Stomach (tissue), 9 donors: Measurements from ENCODE around the gene CHPF2. TPM values are rescaled to one million over a fixed set of nuclear protein-coding genes. Genes with fewer than 3 reads are reported as not detected.

ENCODE experiments used
- DNase-seq, 2 donors: peaks; one replicate each; pipeline versions ENCODE4 v3.0.0 to v3.0.0-alpha.2; 2013 to 2019
- H3K27ac ChIP-seq, 5 donors: fragments of 200-600 bp in 4 of 5; sonication (generic) in 4 of 5; one replicate each; pipeline ENCODE4 v1.5.1; 2013 to 2019; ENCODE audit warnings: mild to moderate bottlenecking in 1 of 5, moderate library complexity in 1 of 5
- H3K27me3 ChIP-seq, 3 donors: fragments of 200-600 bp; sonication (generic); one replicate each; pipeline ENCODE4 v1.5.1; 2017 to 2019; ENCODE audit warnings: mixed run types in 1 of 3
- H3K36me3 ChIP-seq, 4 donors: fragments of 200-600 bp; sonication (generic); 1 replicate in 3 of 4; 2 replicates in 1 of 4; pipeline ENCODE4 v1.5.1; 2016 to 2019
- H3K4me1 ChIP-seq, 4 donors: fragments of 200-600 bp; sonication (generic); one replicate each; pipeline ENCODE4 v1.5.1; 2016 to 2019
- H3K4me3 ChIP-seq, 4 donors: fragments of 200-600 bp; sonication (generic) in 3 of 4; one replicate each; pipeline ENCODE4 v1.5.1; 2016 to 2019; ENCODE audit warnings: mild to moderate bottlenecking in 1 of 4
- H3K9me3 ChIP-seq, 4 donors: fragments of 200-600 bp; sonication (generic); one replicate each; pipeline ENCODE4 v1.5.1; 2016 to 2019
- CTCF ChIP-seq, 7 experiments: fragments of 450-650 bp in 4 of 7; fragments of 200-600 bp in 3 of 7; sonication (generic) in 3 of 7; IDR thresholded peaks; one replicate each; pipeline ENCODE4 v1.5.1; 2016 to 2019; ENCODE audit warnings: antibody characterized with exemption in 7 of 7, control low read depth in 2 of 7, mild to moderate bottlenecking in 1 of 7
- EP300 ChIP-seq: sonication (generic); formaldehyde crosslinking; IDR thresholded peaks from one replicate; pipeline ENCODE4 v1.6.1; 2017; ENCODE audit warnings: antibody characterized with exemption
- POLR2A ChIP-seq, 4 donors: fragments of 450-650 bp; IDR thresholded peaks; one replicate each; pipeline ENCODE4 v1.6.1; 2016; ENCODE audit warnings: antibody characterized with exemption in 4 of 4, control low read depth in 2 of 4, mild to moderate bottlenecking in 1 of 4, moderate library complexity in 1 of 4
- POLR2AphosphoS5 ChIP-seq, 3 donors: sonication (generic); formaldehyde crosslinking; IDR thresholded peaks; one replicate each; pipeline ENCODE4 v1.6.1; 2016; ENCODE audit warnings: antibody characterized with exemption in 3 of 3
- WGBS, 5 donors: extraction: QIAGEN DNeasy Blood & Tissue Kit in 3 of 5; methylation state at CpG; one replicate each; pipeline versions ENCODE4 v1.1.5 to v1.1.7; 2013 to 2018; 5-methylcytosine and 5-hydroxymethylcytosine counted together
- intact Hi-C: fragments of 100-400 bp; cut with DNase I; formaldehyde crosslinking; loops from one replicate; pipeline ENCODE4 v1.15.1; 2023; ENCODE audit warnings: low total_unique reads
- polyA plus RNA-seq, 3 donors: library from polyadenylated mRNA; stranded (reverse); fragments of 200-250 nt; gene quantifications; one replicate each; pipeline ENCODE4 v1.2.3, GENCODE V29; 2013
- total RNA-seq, 5 donors: library from RNA; depleted of rRNA; stranded (reverse); fragments of >200 nt; gene quantifications; one replicate each; pipeline versions ENCODE4 v1.1.0 to v1.2.3, GENCODE V29; 2014 to 2016
- donor health status: healthy with polysubstance abuse.
- donor health status: Bipolar disorder and iron deficiency.
- donor health status: healthy.

The CHPF2 gene
- total and polyA plus RNA-seq, 8 donors = 5.8 to 100 (median 22.5) TPM

DNA sequence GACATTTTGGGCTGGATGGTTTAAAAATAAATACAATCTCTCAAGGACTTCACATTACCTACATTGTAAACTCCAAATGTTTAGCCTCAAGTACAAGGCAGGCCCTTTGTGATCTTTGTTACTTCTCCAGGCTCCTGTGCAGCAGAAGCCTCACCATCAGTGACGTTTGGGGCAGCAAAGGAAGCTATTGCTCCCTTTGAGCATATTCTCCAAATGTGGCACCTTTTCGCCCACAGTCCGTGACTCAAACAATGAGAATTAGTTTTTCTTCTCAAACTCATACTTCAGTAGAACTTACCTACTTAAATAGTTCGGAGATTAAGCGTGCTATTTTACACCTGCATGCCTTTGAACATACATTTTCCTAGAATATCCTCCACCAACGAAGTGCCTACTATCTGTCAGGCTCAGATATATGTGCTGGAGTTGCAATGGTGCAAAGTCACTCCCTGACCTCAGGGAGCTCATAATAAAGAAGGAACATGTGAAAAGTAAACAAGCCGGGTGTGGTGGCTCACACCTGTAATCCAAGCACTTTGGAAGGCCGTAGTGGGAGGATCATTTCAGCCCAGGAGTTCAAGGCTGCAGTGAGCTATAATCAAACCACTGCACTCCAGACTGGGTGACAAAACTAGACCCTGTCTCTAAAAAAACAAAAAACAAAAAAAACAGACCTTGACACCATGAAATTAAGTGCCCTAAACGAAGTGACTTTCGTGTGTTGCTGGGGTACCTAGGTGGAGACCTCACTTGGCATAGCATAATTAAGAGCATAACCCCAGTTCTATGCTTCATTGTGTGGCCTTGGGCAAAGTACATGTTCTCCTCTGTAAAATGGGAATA, 4.0 kb upstream of the CHPF2 start:
- H3K4me1 ChIP-seq = peaks cover 21 to 46% (median 39%) of the 10 kb centered on the region in 4 donors
- no peaks in the 10 kb centered on the region for H3K27me3 ChIP-seq
- WGBS, 5 donors = 48 to 64% (median 56%) methylated on average over 10 of the region's 10 CpGs
- H3K27ac ChIP-seq = peak overlapping the region in 4 of 5 donors; percentile 73 to 91 (median 84)
- H3K9me3 ChIP-seq = no peaks in the 10 kb centered on the region
- no peak for DNase-seq
- intact Hi-C loops = no loop called here
- H3K36me3 ChIP-seq = peaks cover 16 to 23% (median 18%) of the 10 kb centered on the region in 4 donors
- H3K4me3 ChIP-seq = peak overlapping the region; percentile 68 to 99 (median 89)
- TF ChIP-seq POLR2A (IDR thresholded peaks at IDR 0.05) (no peak), EP300 (no peak), CTCF (IDR thresholded peaks at IDR 0.05) (no peak), POLR2AphosphoS5 (IDR thresholded peaks at IDR 0.05) (no peak)

- no peak for DNase-seq
- Histone ChIP-seq H3K9me3 (no peaks in the 10 kb centered on the region), H3K27me3 (no peaks in the 10 kb centered on the region), H3K36me3 (peaks cover 6 to 13% (median 8%) of the 10 kb centered on the region in 4 donors), H3K4me1 (peaks cover 30 to 56% (median 49%) of the 10 kb centered on the region in 4 donors), H3K27ac (no peak overlapping the region), H3K4me3 (no peak overlapping the region)
- WGBS, 5 donors = 86 to 93% (median 89%) methylated on average over 10 of the region's 10 CpGs
- intact Hi-C loops = no loop called here
- no peak for TF ChIP-seq CTCF (IDR thresholded peaks at IDR 0.05)
- no peak for TF ChIP-seq POLR2AphosphoS5 (IDR thresholded peaks at IDR 0.05)
- TF ChIP-seq EP300 = no peak
- no peak for TF ChIP-seq POLR2A (IDR thresholded peaks at IDR 0.05)
Measured at GRCh38 chr7:151229249-151229648, 3.0 kb upstream of the CHPF2 start.

DNA sequence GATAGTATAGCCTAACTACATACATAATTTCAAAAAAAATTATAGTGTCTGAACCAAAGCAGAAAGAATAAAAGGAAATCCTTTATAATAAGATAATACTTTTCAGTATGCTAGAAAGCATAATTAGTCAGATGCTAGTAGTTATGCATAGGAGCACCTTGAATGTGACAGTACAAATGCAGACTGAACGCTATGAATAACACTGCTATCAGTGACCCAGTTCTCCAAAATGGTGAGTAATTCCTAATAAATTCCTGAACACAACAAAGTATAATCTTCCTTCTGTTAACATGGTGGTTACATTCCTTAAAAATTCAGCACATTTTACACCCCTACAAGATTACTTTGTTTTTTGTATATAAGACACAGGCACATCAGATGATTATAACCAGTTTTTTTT, 1.2 kb upstream of the CHPF2 start:
- H3K27me3 ChIP-seq = no peaks in the 10 kb centered on the region
- peaks cover 22 to 59% (median 49%) of the 10 kb centered on the region in 4 donors for H3K4me1 ChIP-seq
- H3K9me3 ChIP-seq = no peaks in the 10 kb centered on the region
- no peak for TF ChIP-seq POLR2A (IDR thresholded peaks at IDR 0.05)
- TF ChIP-seq CTCF (IDR thresholded peaks at IDR 0.05) = no peak
- no peak for TF ChIP-seq EP300
- TF ChIP-seq POLR2AphosphoS5 (IDR thresholded peaks at IDR 0.05) = no peak
- no peak for DNase-seq
- H3K27ac ChIP-seq = no peak overlapping the region
- no peak overlapping the region for H3K4me3 ChIP-seq
- WGBS, 5 donors = 60 to 81% (median 74%) methylated on average over 1 of the region's 1 CpG
- peaks cover 9 to 17% (median 14%) of the 10 kb centered on the region in 4 donors for H3K36me3 ChIP-seq
- intact Hi-C loops = no loop called here

- peaks cover 18 to 37% (median 35%) of the 10 kb centered on the region in 4 donors for H3K36me3 ChIP-seq
- TF ChIP-seq POLR2AphosphoS5 (IDR thresholded peaks at IDR 0.05) = peak in 1 of 3 donors; percentile 5
- no peak for TF ChIP-seq POLR2A (IDR thresholded peaks at IDR 0.05)
- H3K4me1 ChIP-seq = peaks cover 15 to 49% (median 37%) of the 10 kb centered on the region in 4 donors
- 3 to 6% (median 4%) methylated on average over 30 to 36 of the region's 36 CpGs for WGBS, 5 donors
- intact Hi-C loops = no loop called here
- H3K4me3 ChIP-seq = peak overlapping the region; percentile 85 to 97 (median 96)
- H3K27me3 ChIP-seq = no peaks in the 10 kb centered on the region
- H3K9me3 ChIP-seq = no peaks in the 10 kb centered on the region
- peak; percentile 52 to 77 for DNase-seq
- peak overlapping the region; percentile 86 to 94 (median 89) for H3K27ac ChIP-seq
Measured at GRCh38 chr7:151232917-151233701, 826 bp downstream of the CHPF2 start.
